ENCODE measurements around the gene GALNT7. TPM values are rescaled to one million over a fixed set of nuclear protein-coding genes. Genes with fewer than 3 reads are reported as not detected.

The GALNT7 gene
- total and polyA plus RNA-seq, 2 of the 13 experiments (the other 11 are each of a cell fraction or from before 2014, with no cell fraction given) = 0.08 to 0.13 TPM

GRCh38 chr4:173370477-173371291 lies 202.1 kb downstream of the GALNT7 start, which contains the start of gene SAP30 (continued):
- TF ChIP-seq HMGA1 (CRISPR knock-in tag; conservative IDR thresholded peaks at IDR 0.05) (no peak), ZBTB14 (CRISPR knock-in tag; IDR thresholded peaks at IDR 0.05) (peak; percentile 72), YY1 (IDR thresholded peaks at IDR 0.05; ENCODE audit: insufficient read depth, insufficient replicate concordance, low read depth, low read length) (peak; percentile 82), PRDM15 (CRISPR knock-in tag; IDR thresholded peaks at IDR 0.05) (no peak), ZNF747 (CRISPR knock-in tag; IDR thresholded peaks at IDR 0.05; ENCODE audit: borderline replicate concordance) (0 out of 2 replicates have a peak, but pooled peaks have one; percentile 85), SMARCE1 (IDR thresholded peaks at IDR 0.05; ENCODE audit: borderline replicate concordance) (no peak), GRHL1 (CRISPR knock-in tag; conservative IDR thresholded peaks at IDR 0.05) (no peak), ZNF34 (CRISPR knock-in tag; IDR thresholded peaks at IDR 0.05; ENCODE audit: borderline replicate concordance) (no peak), TBX2 (CRISPR knock-in tag; IDR thresholded peaks at IDR 0.05; ENCODE audit: borderline replicate concordance) (peak; percentile 63; the same call in 1 of the 2 replicates), LRRFIP1 (CRISPR knock-in tag; conservative IDR thresholded peaks at IDR 0.05) (no peak), YEATS2 (CRISPR knock-in tag; IDR thresholded peaks at IDR 0.05; ENCODE audit: borderline replicate concordance) (no peak), MTA1 (CRISPR knock-in tag; IDR thresholded peaks at IDR 0.05; ENCODE audit: borderline replicate concordance) (no peak)
- TF ChIP-seq, protein P1, sequence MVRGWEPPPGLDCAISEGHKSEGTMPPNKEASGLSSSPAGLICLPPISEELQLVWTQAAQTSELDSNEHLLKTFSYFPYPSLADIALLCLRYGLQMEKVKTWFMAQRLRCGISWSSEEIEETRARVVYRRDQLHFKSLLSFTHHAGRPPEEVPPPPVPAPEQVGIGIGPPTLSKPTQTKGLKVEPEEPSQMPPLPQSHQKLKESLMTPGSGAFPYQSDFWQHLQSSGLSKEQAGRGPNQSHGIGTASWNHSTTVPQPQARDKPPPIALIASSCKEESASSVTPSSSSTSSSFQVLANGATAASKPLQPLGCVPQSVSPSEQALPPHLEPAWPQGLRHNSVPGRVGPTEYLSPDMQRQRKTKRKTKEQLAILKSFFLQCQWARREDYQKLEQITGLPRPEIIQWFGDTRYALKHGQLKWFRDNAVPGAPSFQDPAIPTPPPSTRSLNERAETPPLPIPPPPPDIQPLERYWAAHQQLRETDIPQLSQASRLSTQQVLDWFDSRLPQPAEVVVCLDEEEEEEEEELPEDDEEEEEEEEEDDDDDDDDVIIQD (CRISPR knock-in tag; IDR thresholded peaks at IDR 0.05; ENCODE audit: low read depth) = no peak
- TF ChIP-seq, protein P2, sequence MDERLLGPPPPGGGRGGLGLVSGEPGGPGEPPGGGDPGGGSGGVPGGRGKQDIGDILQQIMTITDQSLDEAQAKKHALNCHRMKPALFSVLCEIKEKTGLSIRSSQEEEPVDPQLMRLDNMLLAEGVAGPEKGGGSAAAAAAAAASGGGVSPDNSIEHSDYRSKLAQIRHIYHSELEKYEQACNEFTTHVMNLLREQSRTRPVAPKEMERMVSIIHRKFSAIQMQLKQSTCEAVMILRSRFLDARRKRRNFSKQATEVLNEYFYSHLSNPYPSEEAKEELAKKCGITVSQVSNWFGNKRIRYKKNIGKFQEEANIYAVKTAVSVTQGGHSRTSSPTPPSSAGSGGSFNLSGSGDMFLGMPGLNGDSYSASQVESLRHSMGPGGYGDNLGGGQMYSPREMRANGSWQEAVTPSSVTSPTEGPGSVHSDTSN (CRISPR knock-in tag; IDR thresholded peaks at IDR 0.05) = no peak

Data from HepG2 (cell line).